ELF-1 (cell line): ENCODE measurements around the gene ERG.

Experiments
- DNase-seq: peaks from one replicate; pipeline ENCODE4 v3.0.0-alpha.2; 2016; ENCODE audit warnings: low read depth, low spot score

ERG gene

GRCh38 chr21:38498057-38498833 lies at the start of gene ERG:
TSS of gene ERG (minus strand) at chr21:38498477. CDS start at chr21:38498380, 97 bp downstream.
- DNase-seq, result no peak

GRCh38 chr21:38544661-38545060 lies 46.4 kb upstream of the ERG start:
- DNase-seq, result no peak

GRCh38 chr21:38542263-38542662 lies 44.0 kb upstream of the ERG start:
- DNase-seq, result no peak

- peak; percentile 6 for DNase-seq
Observed at GRCh38 chr21:38538353-38538752, 40.1 kb upstream of the ERG start.

- no peak for DNase-seq
Observed at GRCh38 chr21:38534591-38534990, 36.3 kb upstream of the ERG start.

- no peak for DNase-seq
Observed at GRCh38 chr21:38533887-38534286, 35.6 kb upstream of the ERG start.

GRCh38 chr21:38531591-38531990 lies 33.3 kb upstream of the ERG start:
- no peak for DNase-seq

GRCh38 chr21:38531039-38531541 lies 32.8 kb upstream of the ERG start:
- peak; percentile 6 for DNase-seq

GRCh38 chr21:38527737-38528136 lies 29.5 kb upstream of the ERG start:
- DNase-seq, result no peak

GRCh38 chr21:38525454-38525853 lies 27.2 kb upstream of the ERG start:
- no peak for DNase-seq

- no peak for DNase-seq
Observed at GRCh38 chr21:38524168-38525153, 26.2 kb upstream of the ERG start.

GRCh38 chr21:38520511-38520910 lies 22.2 kb upstream of the ERG start:
- no peak for DNase-seq

GRCh38 chr21:38511662-38512243 lies 13.5 kb upstream of the ERG start:
- no peak for DNase-seq

- DNase-seq, result no peak
Observed at GRCh38 chr21:38511198-38511597, 12.9 kb upstream of the ERG start.

- DNase-seq, result peak; percentile 6
Observed at GRCh38 chr21:38507374-38507942, 9.2 kb upstream of the ERG start.

GRCh38 chr21:38506661-38507281 lies 8.5 kb upstream of the ERG start:
- peak; percentile 51 for DNase-seq

- peak; percentile 62 for DNase-seq
Observed at GRCh38 chr21:38505654-38506523, 7.6 kb upstream of the ERG start.

GRCh38 chr21:38504066-38504465 lies 5.8 kb upstream of the ERG start:
- no peak for DNase-seq

GRCh38 chr21:38503583-38503982 lies 5.3 kb upstream of the ERG start:
- peak; percentile 14 for DNase-seq

- DNase-seq, result no peak
Observed at GRCh38 chr21:38500073-38500472, 1.8 kb upstream of the ERG start.
